ENCODE data around the gene HDAC1. TPM values are rescaled to one million over a fixed set of nuclear protein-coding genes. Genes with fewer than 3 reads are reported as not detected.

HDAC1 gene
- polyA plus RNA-seq, 1 of the 3 experiments (the other 2 are of a cell fraction), result 172 TPM

- 80% methylated on average over 1 of the region's 3 CpGs for WGBS (ENCODE audit: low lambda C conversion rate)
- no peak overlapping the region for H3K27ac ChIP-seq (ENCODE audit: low read depth in 2 of 2, low read length in 1 of 2)
- no peaks in the 10 kb centered on the region for H3K9me3 ChIP-seq
- no peak for DNase-seq
- H3K36me3 ChIP-seq (replicated peaks in 1 of 2; ENCODE audit: control insufficient read depth in 1 of 2, insufficient read depth in 2 of 2, low read length in 1 of 2), result no peaks in the 10 kb centered on the region
- H3K27me3 ChIP-seq (ENCODE audit: insufficient read depth), result no peaks in the 10 kb centered on the region
- H3K79me2 ChIP-seq (ENCODE audit: insufficient read depth), result no peaks in the 10 kb centered on the region
- peaks cover 10% of the 10 kb centered on the region for H3F3A ChIP-seq (replicated peaks; ENCODE audit: insufficient read depth)
- H3K4me1 ChIP-seq (ENCODE audit: control insufficient read depth in 1 of 2, insufficient read depth in 2 of 2, low read depth in 1 of 2, low read length in 1 of 2), result 0 out of 4 replicates have a peak, but pooled peaks cover 0 to under 1% of the 10 kb centered on the region in 2 experiments
- ChIA-PET POLR2A (no interaction called here), CTCF (no interaction called here)
- H2AFZ ChIP-seq (ENCODE audit: low read depth), result no peak overlapping the region
- no peaks in the 10 kb centered on the region for H3K9me2 ChIP-seq
- no peak overlapping the region for H3K4me2 ChIP-seq
- no peak overlapping the region for H3K9ac ChIP-seq
- H3K4me3 ChIP-seq (ENCODE audit: low read depth in 2 of 2, low read length in 1 of 2), result no peak overlapping the region
- TF ChIP-seq EP300 (IDR thresholded peaks at IDR 0.05; ENCODE audit: borderline replicate concordance in 1 of 2, low read depth in 1 of 2, low read length in 1 of 2) (no peak), RAD21 (IDR thresholded peaks at IDR 0.05; ENCODE audit: low read length) (no peak), FOXM1 (IDR thresholded peaks at IDR 0.05; ENCODE audit: low read depth) (no peak), TCF12 (IDR thresholded peaks at IDR 0.05) (no peak), IRF3 (IDR thresholded peaks at IDR 0.05; ENCODE audit: low read depth, low read length) (no peak), RXRA (IDR thresholded peaks at IDR 0.05; ENCODE audit: borderline replicate concordance, low read depth) (no peak), SMC3 (IDR thresholded peaks at IDR 0.05; ENCODE audit: low read depth, low read length) (no peak), PBX3 (IDR thresholded peaks at IDR 0.05) (no peak), USF2 (IDR thresholded peaks at IDR 0.05; ENCODE audit: borderline replicate concordance, low read depth, low read length) (no peak), CHD2 (IDR thresholded peaks at IDR 0.05; ENCODE audit: low read length, partially characterized antibody) (no peak), ZBTB33 (IDR thresholded peaks at IDR 0.05; ENCODE audit: borderline replicate concordance, low read depth) (no peak), MXI1 (IDR thresholded peaks at IDR 0.05; ENCODE audit: low read depth, low read length) (no peak), YY1 (IDR thresholded peaks at IDR 0.05; ENCODE audit: low read depth) (no peak), NFIC (IDR thresholded peaks at IDR 0.05; ENCODE audit: borderline replicate concordance) (no peak), GATA2 (CRISPR knock-in tag; IDR thresholded peaks at IDR 0.05) (no peak), USF1 (IDR thresholded peaks at IDR 0.05; ENCODE audit: borderline replicate concordance, low read depth) (no peak), MAX (IDR thresholded peaks at IDR 0.05; ENCODE audit: low read depth) (no peak)
- H4K20me1 ChIP-seq (ENCODE audit: insufficient read depth), result no peaks in the 10 kb centered on the region
Observed at GRCh38 chr1:32285658-32286057, 6.2 kb upstream of the HDAC1 start.
